WTC11 (cell line): Measurements from ENCODE around the gene MPDZ.

Experiments
- CTCF ChIP-seq: fragments of 200-600 bp; IDR thresholded peaks from 2 replicates; pipeline ENCODE4 v1.8.0; 2022; ENCODE audit warnings: antibody characterized with exemption
- PREB ChIP-seq: sonication (generic); formaldehyde crosslinking; IDR thresholded peaks from 2 replicates; pipeline ENCODE4 v1.8.1; 2022; ENCODE audit warnings: mild to moderate bottlenecking, missing genetic modification reagents, moderate library complexity, borderline replicate concordance
- TF ChIP-seq, protein P1 (sequence below): sonication (generic); formaldehyde crosslinking; IDR thresholded peaks from 2 replicates; pipeline ENCODE4 v1.8.1; 2023; ENCODE audit warnings: mild to moderate bottlenecking, missing genetic modification reagents, moderate library complexity

DNA sequence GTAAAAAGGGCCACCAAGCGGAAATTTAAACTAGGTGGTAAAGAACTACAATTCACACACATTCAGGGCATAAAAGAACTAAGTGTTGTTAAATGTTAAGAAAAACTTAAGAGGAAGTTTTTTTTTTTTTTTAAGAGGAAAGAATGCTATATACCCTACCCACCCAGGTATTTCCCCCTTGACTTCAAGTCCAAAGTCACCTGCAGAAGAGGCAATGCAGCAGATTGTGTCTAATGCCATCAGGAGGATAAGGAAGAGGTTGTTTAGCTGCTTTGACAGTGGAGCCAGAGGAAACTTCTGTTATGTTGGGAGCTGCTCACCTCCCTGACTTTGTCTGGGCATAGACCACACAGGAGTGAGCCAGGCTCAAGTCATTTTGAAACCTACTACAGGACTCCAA is 69.2 kb downstream of the MPDZ start:
- TF ChIP-seq CTCF (no peak), PREB (CRISPR knock-in tag) (no peak)
- TF ChIP-seq, protein P1, sequence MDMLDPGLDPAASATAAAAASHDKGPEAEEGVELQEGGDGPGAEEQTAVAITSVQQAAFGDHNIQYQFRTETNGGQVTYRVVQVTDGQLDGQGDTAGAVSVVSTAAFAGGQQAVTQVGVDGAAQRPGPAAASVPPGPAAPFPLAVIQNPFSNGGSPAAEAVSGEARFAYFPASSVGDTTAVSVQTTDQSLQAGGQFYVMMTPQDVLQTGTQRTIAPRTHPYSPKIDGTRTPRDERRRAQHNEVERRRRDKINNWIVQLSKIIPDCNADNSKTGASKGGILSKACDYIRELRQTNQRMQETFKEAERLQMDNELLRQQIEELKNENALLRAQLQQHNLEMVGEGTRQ (CRISPR knock-in tag): no peak
